D341Med (cell line): ENCODE results near the gene BOD1L1.

Source experiments
- DNase-seq: peaks from one replicate; pipeline ENCODE4 v3.0.0; 2012; ENCODE audit warnings: low spot score

The BOD1L1 gene

DNA sequence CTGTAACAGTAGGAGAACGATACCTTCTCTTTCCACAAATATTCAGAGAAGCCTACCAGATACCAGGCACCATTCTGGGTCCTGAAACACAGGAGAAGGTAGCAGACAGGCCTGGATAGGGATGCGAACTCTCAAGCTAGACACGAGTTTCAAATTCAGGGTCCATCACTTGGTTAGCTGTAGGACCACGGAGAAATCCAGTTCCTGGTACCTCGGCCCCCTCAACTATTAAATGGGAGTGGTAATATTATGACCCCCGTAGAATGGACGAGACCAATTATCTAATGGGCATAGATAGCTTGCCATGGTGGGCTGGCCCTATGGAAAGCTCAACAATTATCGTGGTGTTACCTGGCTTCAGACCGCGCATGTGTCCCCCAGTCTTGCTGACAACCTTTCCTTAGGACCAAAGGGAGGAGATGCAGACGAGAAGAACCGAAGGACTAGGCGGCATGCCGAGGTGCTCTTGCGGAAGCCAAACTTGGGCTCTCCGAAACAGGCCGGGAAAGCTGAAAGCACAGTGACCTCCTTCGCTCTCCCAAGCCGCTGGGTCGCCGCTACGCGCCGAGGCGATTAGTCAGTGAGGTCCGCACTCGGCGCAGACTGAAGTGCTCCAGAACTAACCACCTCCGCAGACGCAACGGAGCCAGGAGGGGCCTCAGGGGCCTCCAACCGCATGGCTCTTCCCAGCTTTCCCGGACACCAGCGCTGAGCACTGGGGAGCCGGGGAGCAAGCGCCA, 102.9 kb downstream of the BOD1L1 start:
- no peak for DNase-seq

DNA sequence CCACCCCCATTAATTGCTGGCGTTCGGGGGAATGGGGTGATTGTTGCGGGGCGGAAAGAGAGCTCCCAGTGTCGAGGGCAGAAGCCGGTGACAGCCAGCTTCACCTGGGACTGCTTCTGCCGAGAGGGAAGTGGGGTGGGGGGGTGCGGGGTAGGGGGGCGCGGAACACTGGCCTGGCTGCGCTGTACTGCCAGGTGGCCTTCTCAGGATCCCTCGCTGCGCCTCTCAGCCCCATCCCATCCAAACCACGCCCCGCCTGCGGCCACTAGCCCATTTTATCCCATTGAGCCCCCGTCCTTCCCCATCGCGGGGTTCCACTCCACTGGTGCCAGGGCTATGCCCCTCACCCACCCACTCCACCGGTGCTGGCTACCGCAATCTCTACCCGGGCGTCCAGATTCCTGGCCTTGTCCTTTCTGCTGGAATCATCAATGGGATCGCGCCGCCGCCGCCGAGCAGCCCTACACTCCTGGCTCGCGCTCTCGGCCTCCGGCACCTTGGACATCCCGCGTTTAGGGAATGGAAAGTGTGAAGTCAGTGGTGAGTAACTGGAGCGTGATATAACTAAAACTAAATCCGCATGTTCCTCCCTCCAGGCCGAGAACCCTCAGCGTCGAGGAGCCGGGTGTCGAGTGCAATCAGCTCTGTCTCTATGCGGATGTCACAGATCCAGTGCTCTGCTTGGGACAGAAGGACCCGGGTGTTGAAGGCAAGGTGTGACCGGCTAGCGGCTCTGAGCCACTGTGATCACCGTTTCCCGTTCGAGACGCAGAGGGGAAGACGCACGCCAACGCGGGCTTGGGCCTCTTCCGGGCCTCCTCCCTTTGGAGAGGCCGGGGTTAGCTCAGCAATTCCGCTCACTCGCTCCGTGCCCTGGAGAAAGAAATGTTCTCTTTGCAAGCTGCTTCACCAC, 103.7 kb downstream of the BOD1L1 start:
- no peak for DNase-seq

DNA sequence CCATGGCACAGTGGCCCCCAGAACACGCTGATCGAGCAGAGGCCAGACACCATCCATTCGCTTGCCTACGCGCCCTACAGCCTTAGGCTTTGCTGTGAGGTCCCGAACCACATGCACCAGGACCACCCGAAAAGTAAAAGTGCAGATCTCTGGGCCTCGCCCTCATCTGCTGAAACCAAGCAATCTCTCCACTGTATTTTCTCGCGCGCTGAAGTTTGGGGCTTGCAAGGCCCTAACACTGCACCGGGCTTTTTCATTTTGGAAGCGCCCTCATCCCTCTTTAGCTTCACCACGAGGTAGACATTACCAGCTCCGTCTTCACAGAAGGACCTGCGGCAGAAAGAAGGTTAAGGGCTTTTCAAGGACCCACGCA, 104.4 kb downstream of the BOD1L1 start:
- no peak for DNase-seq

DNA sequence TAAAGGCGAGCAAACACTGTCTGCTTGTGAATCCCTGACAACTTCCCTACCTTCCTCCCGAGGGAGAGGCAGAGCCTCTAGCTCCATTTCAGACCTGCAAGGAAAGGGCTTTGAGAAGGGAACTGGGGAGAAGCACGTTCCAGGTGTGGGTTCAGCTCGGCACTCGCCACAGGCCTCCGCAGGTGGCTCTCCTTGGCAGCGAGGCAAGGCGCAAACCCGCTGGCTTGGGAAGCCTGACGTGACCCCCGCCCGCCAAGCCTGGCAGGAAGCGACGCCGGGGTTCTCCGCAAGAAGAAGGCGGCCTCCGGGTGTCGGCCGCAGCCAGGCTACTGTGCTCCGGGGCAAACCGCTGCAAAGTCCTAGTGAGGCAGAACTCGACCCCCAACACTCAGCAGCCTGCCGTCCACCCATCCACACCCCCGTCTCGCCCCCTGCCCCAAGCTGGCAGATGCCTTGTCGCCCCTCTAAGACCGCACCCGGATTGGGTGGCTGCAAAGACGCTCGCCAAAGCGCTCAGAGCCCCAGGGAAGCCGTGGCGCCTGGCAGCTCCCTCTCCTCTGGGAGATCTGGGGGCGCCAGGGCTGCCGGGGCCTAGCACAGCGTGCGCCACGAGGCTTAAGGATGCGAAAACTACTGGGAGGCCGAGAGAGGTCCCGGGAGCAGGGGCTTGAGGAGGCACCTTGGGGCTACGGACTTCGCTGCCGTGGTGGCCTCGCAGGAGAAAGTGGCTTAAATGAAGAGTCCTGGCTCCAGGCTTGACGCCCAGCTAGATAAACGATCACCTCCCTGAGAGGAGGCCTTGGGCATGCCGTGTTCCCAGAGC, 105.0 kb downstream of the BOD1L1 start:
- no peak for DNase-seq

DNA sequence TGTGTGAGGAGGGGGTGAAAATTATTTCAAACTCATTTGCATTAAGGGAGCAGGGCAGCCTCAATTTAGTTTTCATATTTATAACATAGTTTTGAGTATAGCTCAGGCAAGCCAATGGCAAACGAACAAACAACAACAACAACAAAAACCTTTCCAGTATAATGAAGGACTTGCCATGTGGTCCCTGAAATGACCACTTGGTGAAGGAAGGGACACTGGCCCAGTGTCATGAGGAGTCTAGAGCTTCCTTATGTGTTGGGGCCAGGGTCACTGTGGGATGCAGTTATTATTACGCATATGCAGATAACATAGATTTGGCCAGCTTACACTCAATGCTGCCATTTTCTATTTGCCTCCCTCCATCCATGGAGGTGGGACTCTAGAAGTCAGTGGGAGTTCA, 106.5 kb downstream of the BOD1L1 start:
- no peak for DNase-seq
